Measurements from ENCODE around the gene TRIM32.

TRIM32 gene, protein sequence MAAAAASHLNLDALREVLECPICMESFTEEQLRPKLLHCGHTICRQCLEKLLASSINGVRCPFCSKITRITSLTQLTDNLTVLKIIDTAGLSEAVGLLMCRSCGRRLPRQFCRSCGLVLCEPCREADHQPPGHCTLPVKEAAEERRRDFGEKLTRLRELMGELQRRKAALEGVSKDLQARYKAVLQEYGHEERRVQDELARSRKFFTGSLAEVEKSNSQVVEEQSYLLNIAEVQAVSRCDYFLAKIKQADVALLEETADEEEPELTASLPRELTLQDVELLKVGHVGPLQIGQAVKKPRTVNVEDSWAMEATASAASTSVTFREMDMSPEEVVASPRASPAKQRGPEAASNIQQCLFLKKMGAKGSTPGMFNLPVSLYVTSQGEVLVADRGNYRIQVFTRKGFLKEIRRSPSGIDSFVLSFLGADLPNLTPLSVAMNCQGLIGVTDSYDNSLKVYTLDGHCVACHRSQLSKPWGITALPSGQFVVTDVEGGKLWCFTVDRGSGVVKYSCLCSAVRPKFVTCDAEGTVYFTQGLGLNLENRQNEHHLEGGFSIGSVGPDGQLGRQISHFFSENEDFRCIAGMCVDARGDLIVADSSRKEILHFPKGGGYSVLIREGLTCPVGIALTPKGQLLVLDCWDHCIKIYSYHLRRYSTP

GRCh38 chr9:116687074-116687753, at the start of gene TRIM32:
TSS of gene TRIM32 (plus strand) at chr9:116687305. CDS start at chr9:116697743, 10,438 bp downstream.
- FAIRE-seq: no peak

- no peak for FAIRE-seq
Observed at GRCh38 chr9:116639251-116639741, 47.8 kb upstream of the TRIM32 start.

DNA sequence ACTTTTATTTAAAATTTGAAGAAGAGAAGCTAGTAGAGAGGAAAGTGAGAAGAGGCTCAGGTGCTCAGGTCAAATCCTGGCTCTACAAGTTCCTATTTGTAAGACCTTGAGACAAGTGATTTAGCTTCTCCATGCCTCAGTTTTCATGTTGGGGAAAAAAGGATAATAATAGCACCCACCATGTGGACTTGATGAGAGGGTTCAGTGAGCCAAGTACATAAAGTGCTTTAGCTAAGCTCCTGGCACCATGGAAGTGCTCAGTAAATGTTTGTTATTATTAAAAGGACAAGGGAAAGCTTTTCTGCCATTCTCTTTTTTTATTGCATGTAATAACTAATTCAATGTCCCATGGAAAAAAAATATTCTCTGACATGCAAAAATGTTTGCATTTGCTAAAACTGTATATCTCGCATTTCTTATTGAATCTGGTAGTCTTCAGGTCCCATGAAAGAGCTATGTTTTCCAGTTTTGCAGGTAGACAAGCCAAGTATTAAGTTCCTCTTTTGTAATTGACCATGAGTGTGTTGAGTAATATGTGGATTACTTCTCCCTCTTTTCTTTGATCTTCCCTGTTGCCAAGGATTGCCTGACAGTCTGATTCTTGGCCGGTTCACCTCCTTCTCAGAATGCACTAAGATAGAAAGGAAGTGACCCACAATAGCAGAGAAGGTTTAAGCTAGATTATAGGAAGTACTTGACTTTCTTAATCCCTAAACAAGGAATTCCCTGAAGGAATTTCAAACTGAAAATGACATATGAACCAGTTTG, 45.6 kb upstream of the TRIM32 start:
- no peak for FAIRE-seq

GRCh38 chr9:116643691-116644090, 43.4 kb upstream of the TRIM32 start:
- no peak for FAIRE-seq

DNA sequence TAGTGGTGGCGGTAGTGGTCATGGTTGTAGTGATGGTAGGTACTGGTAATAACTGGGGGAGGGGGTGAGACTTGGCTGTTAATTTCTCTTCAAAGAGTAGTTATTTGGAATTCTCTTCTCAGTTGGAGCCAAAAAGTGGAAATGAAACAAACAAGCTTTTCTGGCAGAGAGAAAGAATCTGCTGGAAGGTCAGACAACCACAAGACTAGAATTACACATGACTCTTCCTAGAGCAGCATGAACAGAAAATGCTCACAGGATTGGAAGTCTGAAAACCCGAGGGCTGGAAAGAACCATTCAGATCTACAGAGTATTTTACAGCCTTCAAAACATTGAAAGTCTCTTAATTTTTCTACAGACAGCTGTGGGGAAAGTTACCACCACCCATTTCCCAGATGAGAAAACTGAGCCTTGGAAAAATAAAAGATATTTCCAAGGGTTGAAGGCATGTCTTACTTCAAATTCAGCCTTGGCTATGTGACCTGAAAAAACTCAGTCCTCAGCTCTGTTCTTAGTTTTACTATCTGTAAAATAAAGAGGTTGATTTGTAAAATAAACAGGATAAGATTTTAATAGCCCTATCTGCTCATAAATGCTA, 42.9 kb upstream of the TRIM32 start:
- FAIRE-seq: no peak

GRCh38 chr9:116646661-116647514, 40.2 kb upstream of the TRIM32 start:
- FAIRE-seq: no peak

- no peak for FAIRE-seq
Observed at GRCh38 chr9:116647515-116647809, 39.6 kb upstream of the TRIM32 start.

DNA sequence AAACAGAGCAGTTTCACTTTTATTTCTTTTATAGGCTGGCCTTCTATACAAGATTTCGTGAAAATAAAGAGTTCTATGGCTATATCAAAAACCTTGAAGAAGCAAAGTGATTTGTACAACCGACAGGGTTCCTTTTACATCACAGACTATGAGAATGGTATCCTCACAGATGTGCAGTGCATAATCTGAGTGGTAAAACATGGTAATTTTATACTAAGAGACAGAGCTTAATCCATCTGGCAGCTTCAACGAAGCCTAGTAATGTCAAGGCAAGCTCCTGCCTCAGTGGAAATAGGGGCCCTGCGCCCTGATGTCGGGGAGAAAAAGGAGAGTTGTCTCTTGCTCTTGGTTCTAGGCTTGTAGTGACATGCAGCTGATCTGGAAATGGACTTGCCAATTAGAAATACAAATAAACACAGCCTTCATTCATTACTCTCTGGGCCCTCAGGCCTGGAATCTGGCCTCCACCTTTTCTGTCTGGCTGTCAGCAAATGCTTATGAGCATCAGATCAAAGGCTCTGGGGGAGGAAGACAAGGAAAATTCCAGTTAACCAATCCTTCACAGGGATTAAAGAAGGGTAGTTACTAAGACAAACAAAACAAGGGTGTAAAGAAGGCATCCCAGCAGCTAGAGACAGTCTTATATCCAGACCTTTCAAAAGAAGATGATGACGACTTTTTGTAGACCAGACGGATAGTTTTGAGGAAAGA, 33.6 kb upstream of the TRIM32 start:
- no peak for FAIRE-seq

DNA sequence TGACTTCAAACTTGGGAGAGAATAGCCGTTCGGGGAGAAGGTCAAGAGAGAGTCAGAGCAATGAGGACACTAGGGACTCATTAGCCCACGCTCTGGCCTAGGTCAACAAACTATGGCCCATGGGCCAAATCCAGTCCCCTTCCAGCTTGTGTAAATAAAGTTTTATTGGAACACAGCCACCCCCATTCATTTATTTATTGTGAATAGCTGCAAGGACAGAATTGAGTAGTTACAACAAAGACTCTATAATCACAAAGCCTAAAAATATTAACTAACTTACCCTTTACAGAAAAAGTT, 33.1 kb upstream of the TRIM32 start:
- no peak for FAIRE-seq

- FAIRE-seq: no peak
Observed at GRCh38 chr9:116656501-116656971, 30.6 kb upstream of the TRIM32 start.

DNA sequence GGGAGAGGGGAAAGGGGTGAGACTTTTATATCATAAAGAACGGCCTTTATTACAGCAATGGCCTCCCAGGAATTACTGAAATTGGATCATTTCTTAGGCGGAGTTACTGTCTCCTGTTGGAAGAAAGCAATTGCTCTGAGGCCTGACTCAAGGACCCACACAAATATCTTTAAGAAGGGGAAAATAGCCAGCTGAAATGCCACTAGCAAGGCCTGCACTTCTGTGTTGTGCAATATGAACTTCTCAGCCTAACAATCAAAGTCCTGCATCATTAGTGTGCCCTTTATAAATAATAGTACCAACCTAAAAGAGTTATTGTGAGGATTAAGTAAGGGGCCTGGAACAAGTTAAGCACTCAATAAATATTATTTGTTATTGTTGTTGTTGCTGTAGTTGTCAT, 30.1 kb upstream of the TRIM32 start:
- no peak for FAIRE-seq

DNA sequence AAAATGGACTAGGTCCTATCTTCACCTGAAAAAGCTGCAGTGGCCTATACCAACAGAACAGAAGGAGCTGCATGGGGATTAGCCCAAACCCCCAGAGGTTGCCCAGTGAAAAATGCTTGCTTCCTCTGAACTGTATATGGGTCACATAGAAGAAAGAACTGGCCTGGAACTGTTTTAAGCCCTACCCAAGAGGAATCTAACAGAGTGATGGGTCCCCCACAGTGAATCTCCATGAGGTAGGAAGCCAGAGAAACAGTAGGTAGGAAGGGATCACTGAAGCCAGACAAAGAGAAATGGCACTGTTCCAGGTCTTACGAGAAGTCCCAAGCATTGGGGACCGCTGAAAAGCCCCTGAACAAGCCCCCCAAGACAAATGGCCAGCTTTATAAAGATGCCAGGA, 28.8 kb upstream of the TRIM32 start:
- no peak for FAIRE-seq

- FAIRE-seq: peak; percentile 87
Observed at GRCh38 chr9:116661037-116661954, 25.8 kb upstream of the TRIM32 start.

- no peak for FAIRE-seq
Observed at GRCh38 chr9:116662646-116663310, 24.3 kb upstream of the TRIM32 start.

DNA sequence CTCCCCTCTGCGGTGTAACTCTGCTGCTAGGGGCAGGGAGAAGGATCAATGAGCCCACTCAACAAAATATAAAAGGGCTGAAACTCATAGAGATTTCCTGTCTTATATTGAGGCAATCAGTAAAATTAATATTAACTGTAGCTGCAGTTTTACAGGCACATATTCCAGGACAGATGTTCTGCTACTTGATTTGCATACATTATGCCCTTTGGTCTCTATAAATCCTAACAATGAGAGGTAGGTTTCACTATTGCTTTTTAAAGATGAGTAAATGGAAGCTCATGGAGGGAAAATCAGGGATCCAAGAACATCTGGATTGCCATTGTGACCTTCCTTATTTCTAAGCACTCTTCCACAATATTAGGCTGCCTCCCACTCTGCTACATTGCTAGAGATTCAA, 23.5 kb upstream of the TRIM32 start:
- FAIRE-seq: no peak

GRCh38 chr9:116668970-116669695, 18.0 kb upstream of the TRIM32 start:
- FAIRE-seq: no peak

DNA sequence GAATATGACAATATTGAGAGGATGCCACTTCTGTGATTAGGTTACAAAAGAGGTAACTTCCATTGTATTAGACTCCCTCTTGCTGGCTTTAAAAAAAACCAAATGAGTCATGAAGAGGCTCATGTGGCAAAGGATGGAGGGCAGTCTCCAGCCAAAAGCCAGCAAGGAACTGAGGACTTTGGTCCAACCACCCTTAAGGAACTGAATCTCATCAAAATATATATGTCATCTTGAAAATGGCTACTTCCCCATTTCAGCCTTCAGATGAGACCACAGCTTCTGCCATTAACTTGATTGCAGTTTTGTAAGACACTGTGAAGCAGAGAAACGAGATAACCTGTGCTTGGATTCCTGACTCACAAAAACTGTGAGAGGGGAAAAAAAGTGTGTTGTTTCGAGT, 15.5 kb upstream of the TRIM32 start:
- no peak for FAIRE-seq

GRCh38 chr9:116673375-116673774, 13.7 kb upstream of the TRIM32 start:
- no peak for FAIRE-seq

Measured in G401.6 (cell line).